Peyer's patch (tissue), 4 donors: Measurements from ENCODE around the gene CDRT15.

ENCODE experiments used
- POLR2A ChIP-seq, 2 donors: fragments of 450-650 bp; IDR thresholded peaks; one replicate each; pipeline ENCODE4 v1.5.1; 2017; ENCODE audit warnings: antibody characterized with exemption in 2 of 2, mild to moderate bottlenecking in 2 of 2, moderate library complexity in 2 of 2
- TF ChIP-seq, protein P1 (sequence below), 6 experiments: fragments of 450-650 bp in 4 of 6; fragments of 200-600 bp in 2 of 6; sonication (generic) in 1 of 6; IDR thresholded peaks; one replicate each; pipeline ENCODE4 v1.5.1; 2017 to 2019; ENCODE audit warnings: antibody characterized with exemption in 6 of 6, mild to moderate bottlenecking in 3 of 6, moderate library complexity in 1 of 6

GRCh38 chr17:14211801-14212200 lies 24.9 kb downstream of the CDRT15 start:
- TF ChIP-seq, protein P1, sequence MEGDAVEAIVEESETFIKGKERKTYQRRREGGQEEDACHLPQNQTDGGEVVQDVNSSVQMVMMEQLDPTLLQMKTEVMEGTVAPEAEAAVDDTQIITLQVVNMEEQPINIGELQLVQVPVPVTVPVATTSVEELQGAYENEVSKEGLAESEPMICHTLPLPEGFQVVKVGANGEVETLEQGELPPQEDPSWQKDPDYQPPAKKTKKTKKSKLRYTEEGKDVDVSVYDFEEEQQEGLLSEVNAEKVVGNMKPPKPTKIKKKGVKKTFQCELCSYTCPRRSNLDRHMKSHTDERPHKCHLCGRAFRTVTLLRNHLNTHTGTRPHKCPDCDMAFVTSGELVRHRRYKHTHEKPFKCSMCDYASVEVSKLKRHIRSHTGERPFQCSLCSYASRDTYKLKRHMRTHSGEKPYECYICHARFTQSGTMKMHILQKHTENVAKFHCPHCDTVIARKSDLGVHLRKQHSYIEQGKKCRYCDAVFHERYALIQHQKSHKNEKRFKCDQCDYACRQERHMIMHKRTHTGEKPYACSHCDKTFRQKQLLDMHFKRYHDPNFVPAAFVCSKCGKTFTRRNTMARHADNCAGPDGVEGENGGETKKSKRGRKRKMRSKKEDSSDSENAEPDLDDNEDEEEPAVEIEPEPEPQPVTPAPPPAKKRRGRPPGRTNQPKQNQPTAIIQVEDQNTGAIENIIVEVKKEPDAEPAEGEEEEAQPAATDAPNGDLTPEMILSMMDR (IDR thresholded peaks at IDR 0.05), result peak in 4 of 6 experiments; percentile 26 to 29 (median 28)
- no peak for TF ChIP-seq POLR2A (IDR thresholded peaks at IDR 0.05)
